PC-9 (cell line): Measurements from ENCODE around the gene ARHGAP26. TPM values are rescaled to one million over a fixed set of nuclear protein-coding genes. Genes with fewer than 3 reads are reported as not detected.

ENCODE experiments used
- BruUV-seq: library from RNA; stranded (reverse); fragments of 400-500 nt; replicated peaks from 2 replicates; lab custom pipeline; 2021; lab: Mats Ljungman, UMichigan
- CTCF ChIA-PET: fragments of 300-600 bp; sonication (Branson Sonifier 250); formaldehyde crosslinking; loops from one replicate; lab custom pipeline; 2022; ENCODE audit warnings: antibody characterized with exemption; lab: Charles Lee
- POLR2A ChIA-PET: fragments of 300-600 bp; sonication (Branson Sonifier 250); formaldehyde crosslinking; loops from one replicate; lab custom pipeline; 2022; ENCODE audit warnings: antibody characterized with exemption; ENCODE audit not compliant: unreplicated experiment; lab: Charles Lee
- DNase-seq, 2 experiments: peaks; one replicate each; pipeline versions ENCODE4 v3.0.0 to v3.0.0-alpha.2; 2015 to 2022; ENCODE audit warnings: mixed read lengths in 1 of 2
- H2AFZ ChIP-seq: fragments of 200-600 bp; sonication (generic); 2 replicates; pipeline ENCODE4 v1.8.1; 2017; ENCODE audit warnings: antibody characterized with exemption
- H3F3A ChIP-seq: fragments of 200-600 bp; sonication (generic); 2 replicates; pipeline ENCODE4 v1.8.1; 2017; ENCODE audit warnings: antibody characterized with exemption, mild to moderate bottlenecking, low read depth; ENCODE audit not compliant: insufficient read depth
- H3K27ac ChIP-seq: fragments of 200-600 bp; sonication (generic); 2 replicates; pipeline ENCODE4 v1.6.1; 2016; ENCODE audit warnings: mixed run types
- H3K27me3 ChIP-seq: fragments of 200-600 bp; sonication (generic); 2 replicates; pipeline ENCODE4 v1.6.1; 2016; ENCODE audit warnings: low read depth, mixed run types; ENCODE audit not compliant: insufficient read depth
- H3K36me3 ChIP-seq: fragments of 200-600 bp; sonication (generic); 2 replicates; pipeline ENCODE4 v1.6.1; 2016; ENCODE audit warnings: low read depth, mixed run types
- H3K4me1 ChIP-seq: fragments of 200-600 bp; sonication (generic); replicated peaks from 2 replicates; pipeline ENCODE4 v1.6.1; 2016; ENCODE audit warnings: mixed run types; ENCODE audit not compliant: insufficient read depth
- H3K4me2 ChIP-seq: fragments of 200-600 bp; sonication (generic); 2 replicates; pipeline ENCODE4 v1.6.1; 2017; ENCODE audit warnings: mixed run types
- H3K4me3 ChIP-seq: fragments of 200-600 bp; sonication (generic); 2 replicates; pipeline ENCODE4 v1.6.1; 2016; ENCODE audit warnings: mixed run types
- H3K79me2 ChIP-seq: fragments of 200-600 bp; sonication (generic); 2 replicates; pipeline ENCODE4 v1.6.1; 2017; ENCODE audit warnings: low read depth, mixed run types
- H3K9me2 ChIP-seq: fragments of 200-600 bp; sonication (generic); 2 replicates; pipeline ENCODE4 v1.8.1; 2017; ENCODE audit warnings: mild to moderate bottlenecking; ENCODE audit not compliant: insufficient read depth
- H3K9me3 ChIP-seq: fragments of 200-600 bp; sonication (generic); 2 replicates; pipeline ENCODE4 v1.8.1; 2016; ENCODE audit warnings: low read depth; ENCODE audit not compliant: insufficient read depth
- H4K20me1 ChIP-seq: fragments of 200-600 bp; sonication (generic); 2 replicates; pipeline ENCODE4 v1.8.1; 2017; ENCODE audit not compliant: insufficient read depth
- CTCF ChIP-seq: fragments of 200-600 bp; sonication (generic); conservative IDR thresholded peaks from 2 replicates; pipeline ENCODE4 v1.6.1; 2017; ENCODE audit warnings: mixed run types, antibody characterized with exemption, mild to moderate bottlenecking, moderate library complexity
- EZH2 ChIP-seq: fragments of 200-600 bp; sonication (generic); IDR thresholded peaks from 2 replicates; pipeline ENCODE4 v1.8.0; 2017; ENCODE audit warnings: antibody characterized with exemption, low read depth
- intact Hi-C: fragments of 100-400 bp; cut with micrococcal nuclease; formaldehyde crosslinking; loops from one replicate; pipeline ENCODE4 v1.10.0; 2022; ENCODE audit not compliant: unreplicated experiment
- total RNA-seq: library from RNA; stranded (reverse); gene quantifications from 2 replicates; pipeline ENCODE4 v1.2.3, GENCODE V29; 2021

Gene ARHGAP26
- total RNA-seq, 1 experiment from 2014 or later: 29.7 TPM

- intact Hi-C loops: no loop called here
Measured at GRCh38 chr5:143145243-143146160, 375.3 kb downstream of the ARHGAP26 start.

GRCh38 chr5:143146161-143146560 lies 376.0 kb downstream of the ARHGAP26 start:
- Histone ChIP-seq H3K4me2 (no peak overlapping the region), H3K9me3 (no peaks in the 10 kb centered on the region), H3K4me3 (no peak overlapping the region), H3K36me3 (no peaks in the 10 kb centered on the region; the same call in 1 of the 2 replicates), H3F3A (peaks cover 5% of the 10 kb centered on the region; the same call in 1 of the 2 replicates), H2AFZ (no peak overlapping the region), H3K4me1 (0 out of 2 replicates have a peak, but pooled peaks cover 3% of the 10 kb centered on the region), H3K27ac (no peak overlapping the region), H3K9me2 (no peaks in the 10 kb centered on the region), H3K27me3 (no peaks in the 10 kb centered on the region), H3K79me2 (no peaks in the 10 kb centered on the region), H4K20me1 (no peaks in the 10 kb centered on the region)
- intact Hi-C loops: no loop called here
- ChIA-PET CTCF (no interaction called here), POLR2A (no interaction called here)
- no TSS peak for BruUV-seq
- TF ChIP-seq CTCF (no peak), EZH2 (no peak)
- no peak for DNase-seq

More at GRCh38 chr5:143145243-143146160, 375.3 kb downstream of the ARHGAP26 start:
- peaks cover 5% of the 10 kb centered on the region; the same call in 1 of the 2 replicates for H3F3A ChIP-seq
- H3K36me3 ChIP-seq: no peaks in the 10 kb centered on the region; the same call in 1 of the 2 replicates
- H2AFZ ChIP-seq: no peak overlapping the region
- H3K9me3 ChIP-seq: no peaks in the 10 kb centered on the region
- H3K4me1 ChIP-seq: 0 out of 2 replicates have a peak, but pooled peaks cover 3% of the 10 kb centered on the region
- no peaks in the 10 kb centered on the region for H4K20me1 ChIP-seq
- POLR2A ChIA-PET: no interaction called here
- H3K27me3 ChIP-seq: no peaks in the 10 kb centered on the region
- TF ChIP-seq EZH2: no peak
- CTCF ChIA-PET: no interaction called here
- no TSS peak for BruUV-seq
- H3K4me3 ChIP-seq: no peak overlapping the region
- H3K4me2 ChIP-seq: no peak overlapping the region
- no peak overlapping the region for H3K27ac ChIP-seq
- no peak for DNase-seq
- H3K79me2 ChIP-seq: no peaks in the 10 kb centered on the region
- H3K9me2 ChIP-seq: no peaks in the 10 kb centered on the region

- Histone ChIP-seq H3K79me2 (no peaks in the 10 kb centered on the region), H3K27ac (no peak overlapping the region), H3K9me3 (no peaks in the 10 kb centered on the region), H3K36me3 (no peaks in the 10 kb centered on the region; the same call in 1 of the 2 replicates), H3K4me3 (no peak overlapping the region), H3K9me2 (no peaks in the 10 kb centered on the region), H2AFZ (no peak overlapping the region), H3K4me1 (0 out of 2 replicates have a peak, but pooled peaks cover 1% of the 10 kb centered on the region), H3K4me2 (no peak overlapping the region), H3K27me3 (no peaks in the 10 kb centered on the region), H3F3A (peaks cover 3% of the 10 kb centered on the region; the same call in 1 of the 2 replicates), H4K20me1 (no peaks in the 10 kb centered on the region)
- intact Hi-C loops: no loop called here
- BruUV-seq: no TSS peak
- ChIA-PET CTCF (no interaction called here), POLR2A (no interaction called here)
- no peak for TF ChIP-seq EZH2
- no peak for TF ChIP-seq CTCF
- DNase-seq: no peak
Measured at GRCh38 chr5:143147383-143147782, 377.2 kb downstream of the ARHGAP26 start.
